GM13976 (cell line): ENCODE data around the gene GSE1.

Experiments used
- DNase-seq: peaks from one replicate; pipeline ENCODE4 v3.0.0; 2012; ENCODE audit warnings: low spot score
- CTCF ChIP-seq: IDR thresholded peaks from 2 replicates; pipeline ENCODE4 v1.5.1; 2012; ENCODE audit warnings: borderline replicate concordance, mild to moderate bottlenecking; ENCODE audit not compliant: insufficient read depth; ENCODE audit errors: extremely low read depth, missing control alignments, control extremely low read depth
- in situ Hi-C: fragments of 300-500 bp; cut with MboI; formaldehyde crosslinking; loops from one replicate; pipeline ENCODE4 v1.12.0; 2022; ENCODE audit warnings: low sequenced_read_pairs, mixed read lengths, inconsistent platforms; ENCODE audit not compliant: unreplicated experiment

The GSE1 gene

GRCh38 chr16:85712801-85713200 is 99.7 kb downstream of the GSE1 start:
- TF ChIP-seq CTCF: no peak
- in situ Hi-C loops: no loop called here
- DNase-seq: no peak

- DNase-seq: no peak
- no peak for TF ChIP-seq CTCF
- in situ Hi-C loops: no loop called here
These were observed 102.3 kb downstream of the GSE1 start for GRCh38 chr16:85715169-85716021.

- in situ Hi-C loops: no loop called here
- no peak for DNase-seq
- no peak for TF ChIP-seq CTCF
These were observed 103.0 kb downstream of the GSE1 start for GRCh38 chr16:85716022-85716679.

- TF ChIP-seq CTCF: no peak
- in situ Hi-C loops: no loop called here
- DNase-seq: no peak
These were observed 103.5 kb downstream of the GSE1 start for GRCh38 chr16:85716680-85717038.

- in situ Hi-C loops: no loop called here
- TF ChIP-seq CTCF: peak; percentile 38
- DNase-seq: peak; percentile 86
These were observed 104.5 kb downstream of the GSE1 start for GRCh38 chr16:85717393-85718152.

GRCh38 chr16:85718153-85718477 is 105.0 kb downstream of the GSE1 start:
- TF ChIP-seq CTCF: no peak
- in situ Hi-C loops: no loop called here
- no peak for DNase-seq
